Measurements from ENCODE around the gene RAVER1.

Gene RAVER1

DNA sequence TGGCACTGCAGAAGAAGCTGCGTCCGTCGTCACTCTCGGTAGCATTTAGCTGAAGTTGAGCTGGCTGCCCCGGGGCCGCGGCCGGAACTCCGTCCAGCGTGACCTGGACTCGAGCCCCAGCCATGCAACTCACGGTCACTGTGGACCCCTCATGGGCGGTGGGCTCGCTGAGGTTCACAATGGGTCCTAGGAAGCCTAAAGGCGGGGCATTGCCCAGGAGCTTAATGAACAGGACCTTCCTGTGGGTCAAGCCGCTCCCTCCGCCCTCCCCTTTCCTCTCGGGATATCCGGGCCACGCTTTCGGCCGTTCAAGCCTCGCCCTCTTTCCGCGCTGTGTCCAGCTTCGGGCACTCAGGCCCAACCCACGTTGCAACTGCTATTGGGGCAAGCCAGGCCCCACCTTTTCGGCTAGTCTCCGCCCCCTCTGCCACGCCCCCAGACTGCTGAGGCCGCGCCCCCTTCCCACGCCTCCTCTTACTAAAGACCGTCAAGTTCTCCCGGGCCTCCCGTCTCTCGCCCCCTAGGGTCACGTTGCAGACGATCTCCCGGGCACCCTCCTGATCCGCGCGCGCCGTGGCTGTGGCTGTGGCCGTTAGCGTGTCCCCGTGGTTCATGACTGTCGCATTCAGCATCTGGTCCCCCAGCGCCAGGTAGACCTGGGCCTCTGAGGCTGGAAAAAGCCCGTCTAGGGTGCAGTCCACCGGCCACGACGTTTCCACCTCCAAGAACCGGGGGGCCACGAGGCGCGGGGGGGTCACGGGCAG lies 1.4 kb upstream of the RAVER1 start:
- peak; percentile 88 for ATAC-seq
- TF ChIP-seq TCF4 (CRISPR knock-in tag; IDR thresholded peaks at IDR 0.05; ENCODE audit: borderline replicate concordance), result no peak
- TF ChIP-seq SNAI2 (CRISPR knock-in tag; IDR thresholded peaks at IDR 0.05), result no peak
- no peak for TF ChIP-seq TOX (CRISPR knock-in tag; IDR thresholded peaks at IDR 0.05; ENCODE audit: borderline replicate concordance)

DNA sequence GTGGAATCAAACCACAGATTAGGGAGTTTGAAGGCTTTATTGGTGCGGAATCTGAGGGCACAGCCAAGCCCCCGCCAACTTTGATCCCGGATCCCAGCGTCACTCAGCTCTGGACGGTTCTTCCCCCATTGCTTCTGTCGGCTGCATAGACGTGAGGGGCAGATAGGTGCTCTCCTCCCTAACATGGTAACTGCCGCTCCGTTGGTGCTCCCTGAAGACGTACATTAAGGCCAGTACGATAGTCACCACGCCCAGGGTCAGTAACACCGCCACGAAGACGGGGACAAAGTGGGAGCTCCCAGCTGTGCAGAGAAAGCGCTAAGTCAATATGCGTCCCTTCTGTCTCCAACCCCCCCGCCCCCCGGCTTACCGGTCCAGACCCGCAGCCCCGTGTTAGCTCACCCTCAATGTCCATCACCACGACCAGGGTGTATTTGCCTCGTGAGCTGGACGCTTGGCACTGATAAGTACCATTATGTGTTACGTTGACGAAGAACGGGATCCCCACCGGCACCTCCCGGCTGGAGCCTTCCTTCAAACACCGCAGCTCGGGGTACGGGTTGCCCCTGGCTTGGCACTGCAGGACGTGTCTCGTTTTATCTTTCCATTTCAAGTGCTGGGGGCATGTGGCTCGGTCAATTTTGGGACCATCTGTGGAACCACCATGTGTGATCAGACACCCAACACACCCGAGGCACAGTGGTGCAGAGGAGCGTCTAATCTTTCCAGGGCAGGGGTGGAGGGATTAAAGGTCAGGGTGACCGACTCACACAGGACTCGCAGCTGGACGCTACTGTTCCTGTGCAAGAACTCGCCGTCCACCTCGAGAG lies 644 bp upstream of the RAVER1 start:
- no peak for TF ChIP-seq ZNF8 (CRISPR knock-in tag; IDR thresholded peaks at IDR 0.05)
- TF ChIP-seq ZFP30 (CRISPR knock-in tag; IDR thresholded peaks at IDR 0.05), result no peak
- TF ChIP-seq ZC3H10 (CRISPR knock-in tag; IDR thresholded peaks at IDR 0.05), result no peak
- TF ChIP-seq ZFP3 (CRISPR knock-in tag; IDR thresholded peaks at IDR 0.05), result no peak
- TF ChIP-seq ARNTL (CRISPR knock-in tag; IDR thresholded peaks at IDR 0.05; ENCODE audit: borderline replicate concordance, low read depth), result no peak
- TF ChIP-seq, protein P1, sequence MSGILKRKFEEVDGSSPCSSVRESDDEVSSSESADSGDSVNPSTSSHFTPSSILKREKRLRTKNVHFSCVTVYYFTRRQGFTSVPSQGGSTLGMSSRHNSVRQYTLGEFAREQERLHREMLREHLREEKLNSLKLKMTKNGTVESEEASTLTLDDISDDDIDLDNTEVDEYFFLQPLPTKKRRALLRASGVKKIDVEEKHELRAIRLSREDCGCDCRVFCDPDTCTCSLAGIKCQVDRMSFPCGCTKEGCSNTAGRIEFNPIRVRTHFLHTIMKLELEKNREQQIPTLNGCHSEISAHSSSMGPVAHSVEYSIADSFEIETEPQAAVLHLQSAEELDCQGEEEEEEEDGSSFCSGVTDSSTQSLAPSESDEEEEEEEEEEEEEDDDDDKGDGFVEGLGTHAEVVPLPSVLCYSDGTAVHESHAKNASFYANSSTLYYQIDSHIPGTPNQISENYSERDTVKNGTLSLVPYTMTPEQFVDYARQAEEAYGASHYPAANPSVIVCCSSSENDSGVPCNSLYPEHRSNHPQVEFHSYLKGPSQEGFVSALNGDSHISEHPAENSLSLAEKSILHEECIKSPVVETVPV (CRISPR knock-in tag; IDR thresholded peaks at IDR 0.05), result no peak
- TF ChIP-seq OSR1 (CRISPR knock-in tag; IDR thresholded peaks at IDR 0.05), result no peak
- TF ChIP-seq ZNF70 (CRISPR knock-in tag; IDR thresholded peaks at IDR 0.05), result no peak
- TF ChIP-seq, protein P2, sequence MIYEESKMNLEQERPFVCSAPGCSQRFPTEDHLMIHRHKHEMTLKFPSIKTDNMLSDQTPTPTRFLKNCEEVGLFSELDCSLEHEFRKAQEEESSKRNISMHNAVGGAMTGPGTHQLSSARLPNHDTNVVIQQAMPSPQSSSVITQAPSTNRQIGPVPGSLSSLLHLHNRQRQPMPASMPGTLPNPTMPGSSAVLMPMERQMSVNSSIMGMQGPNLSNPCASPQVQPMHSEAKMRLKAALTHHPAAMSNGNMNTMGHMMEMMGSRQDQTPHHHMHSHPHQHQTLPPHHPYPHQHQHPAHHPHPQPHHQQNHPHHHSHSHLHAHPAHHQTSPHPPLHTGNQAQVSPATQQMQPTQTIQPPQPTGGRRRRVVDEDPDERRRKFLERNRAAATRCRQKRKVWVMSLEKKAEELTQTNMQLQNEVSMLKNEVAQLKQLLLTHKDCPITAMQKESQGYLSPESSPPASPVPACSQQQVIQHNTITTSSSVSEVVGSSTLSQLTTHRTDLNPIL (CRISPR knock-in tag; IDR thresholded peaks at IDR 0.05; ENCODE audit: low read depth), result no peak
- TF ChIP-seq, protein P3, sequence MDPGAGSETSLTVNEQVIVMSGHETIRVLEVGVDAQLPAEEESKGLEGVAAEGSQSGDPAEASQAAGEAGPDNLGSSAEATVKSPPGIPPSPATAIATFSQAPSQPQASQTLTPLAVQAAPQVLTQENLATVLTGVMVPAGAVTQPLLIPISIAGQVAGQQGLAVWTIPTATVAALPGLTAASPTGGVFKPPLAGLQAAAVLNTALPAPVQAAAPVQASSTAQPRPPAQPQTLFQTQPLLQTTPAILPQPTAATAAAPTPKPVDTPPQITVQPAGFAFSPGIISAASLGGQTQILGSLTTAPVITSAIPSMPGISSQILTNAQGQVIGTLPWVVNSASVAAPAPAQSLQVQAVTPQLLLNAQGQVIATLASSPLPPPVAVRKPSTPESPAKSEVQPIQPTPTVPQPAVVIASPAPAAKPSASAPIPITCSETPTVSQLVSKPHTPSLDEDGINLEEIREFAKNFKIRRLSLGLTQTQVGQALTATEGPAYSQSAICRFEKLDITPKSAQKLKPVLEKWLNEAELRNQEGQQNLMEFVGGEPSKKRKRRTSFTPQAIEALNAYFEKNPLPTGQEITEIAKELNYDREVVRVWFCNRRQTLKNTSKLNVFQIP (CRISPR knock-in tag; IDR thresholded peaks at IDR 0.05; ENCODE audit: borderline replicate concordance, low read depth), result no peak
- TF ChIP-seq CSDC2 (CRISPR knock-in tag; IDR thresholded peaks at IDR 0.05), result no peak
- no peak for TF ChIP-seq PPARA (CRISPR knock-in tag; IDR thresholded peaks at IDR 0.05; ENCODE audit: borderline replicate concordance)
- TF ChIP-seq TCF4 (CRISPR knock-in tag; IDR thresholded peaks at IDR 0.05; ENCODE audit: borderline replicate concordance), result no peak
- no peak for TF ChIP-seq RARB (CRISPR knock-in tag; IDR thresholded peaks at IDR 0.05)
- TF ChIP-seq GLIS3 (CRISPR knock-in tag; IDR thresholded peaks at IDR 0.05), result no peak
- TF ChIP-seq TOX (CRISPR knock-in tag; IDR thresholded peaks at IDR 0.05; ENCODE audit: borderline replicate concordance), result no peak
- TF ChIP-seq ZNF565 (CRISPR knock-in tag; conservative IDR thresholded peaks at IDR 0.05; ENCODE audit: low read depth), result no peak
- TF ChIP-seq SNAI2 (CRISPR knock-in tag; IDR thresholded peaks at IDR 0.05), result no peak
- TF ChIP-seq ISL1 (CRISPR knock-in tag; IDR thresholded peaks at IDR 0.05), result no peak
- peak; percentile 28 for ATAC-seq

DNA sequence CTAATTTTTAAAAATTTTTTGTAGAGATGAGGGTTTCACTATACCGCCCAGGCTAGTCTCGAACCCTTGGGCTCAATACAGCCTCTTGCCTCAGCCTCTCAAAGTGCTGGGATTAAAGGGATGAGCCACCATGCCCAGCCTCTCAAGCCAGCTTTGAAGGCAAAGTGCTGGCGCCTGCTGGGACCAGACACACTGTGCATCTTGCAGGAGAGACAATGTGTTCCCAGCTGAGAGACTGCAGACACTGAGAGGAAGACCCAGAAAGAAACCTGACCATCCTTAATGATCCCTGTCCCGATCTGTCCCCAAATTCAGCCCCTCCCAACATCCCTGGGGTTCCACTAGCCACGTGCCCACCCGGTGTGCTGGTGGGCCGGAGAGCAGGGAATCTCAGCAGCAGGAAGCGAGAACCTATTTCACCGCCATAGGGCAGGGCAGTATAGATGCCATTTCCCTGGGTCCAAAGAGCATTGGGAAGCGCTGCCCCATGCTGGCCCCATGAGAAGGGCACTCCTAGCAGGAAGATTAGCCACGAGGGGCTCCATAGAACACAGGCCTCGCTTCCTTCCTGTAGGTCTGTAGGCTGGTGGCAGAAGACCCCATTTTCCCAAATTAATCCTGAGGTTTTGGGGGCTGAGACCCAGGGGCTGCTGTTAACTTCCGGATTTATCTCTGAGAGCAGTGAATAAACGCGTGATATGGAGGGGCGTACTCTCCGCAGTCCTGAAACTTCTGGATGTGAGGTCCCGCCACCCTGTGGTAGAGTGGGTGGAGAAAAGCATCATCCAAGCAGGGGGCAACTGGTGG lies 968 bp downstream of the RAVER1 start:
- ATAC-seq, result no peak; the same call in 2 of the 3 replicates
- TF ChIP-seq, protein P3 (CRISPR knock-in tag; IDR thresholded peaks at IDR 0.05; ENCODE audit: borderline replicate concordance, low read depth), result no peak
- TF ChIP-seq, protein P4, sequence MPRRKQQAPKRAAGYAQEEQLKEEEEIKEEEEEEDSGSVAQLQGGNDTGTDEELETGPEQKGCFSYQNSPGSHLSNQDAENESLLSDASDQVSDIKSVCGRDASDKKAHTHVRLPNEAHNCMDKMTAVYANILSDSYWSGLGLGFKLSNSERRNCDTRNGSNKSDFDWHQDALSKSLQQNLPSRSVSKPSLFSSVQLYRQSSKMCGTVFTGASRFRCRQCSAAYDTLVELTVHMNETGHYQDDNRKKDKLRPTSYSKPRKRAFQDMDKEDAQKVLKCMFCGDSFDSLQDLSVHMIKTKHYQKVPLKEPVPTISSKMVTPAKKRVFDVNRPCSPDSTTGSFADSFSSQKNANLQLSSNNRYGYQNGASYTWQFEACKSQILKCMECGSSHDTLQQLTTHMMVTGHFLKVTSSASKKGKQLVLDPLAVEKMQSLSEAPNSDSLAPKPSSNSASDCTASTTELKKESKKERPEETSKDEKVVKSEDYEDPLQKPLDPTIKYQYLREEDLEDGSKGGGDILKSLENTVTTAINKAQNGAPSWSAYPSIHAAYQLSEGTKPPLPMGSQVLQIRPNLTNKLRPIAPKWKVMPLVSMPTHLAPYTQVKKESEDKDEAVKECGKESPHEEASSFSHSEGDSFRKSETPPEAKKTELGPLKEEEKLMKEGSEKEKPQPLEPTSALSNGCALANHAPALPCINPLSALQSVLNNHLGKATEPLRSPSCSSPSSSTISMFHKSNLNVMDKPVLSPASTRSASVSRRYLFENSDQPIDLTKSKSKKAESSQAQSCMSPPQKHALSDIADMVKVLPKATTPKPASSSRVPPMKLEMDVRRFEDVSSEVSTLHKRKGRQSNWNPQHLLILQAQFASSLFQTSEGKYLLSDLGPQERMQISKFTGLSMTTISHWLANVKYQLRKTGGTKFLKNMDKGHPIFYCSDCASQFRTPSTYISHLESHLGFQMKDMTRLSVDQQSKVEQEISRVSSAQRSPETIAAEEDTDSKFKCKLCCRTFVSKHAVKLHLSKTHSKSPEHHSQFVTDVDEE (CRISPR knock-in tag; IDR thresholded peaks at IDR 0.05), result no peak
- TF ChIP-seq, protein P1 (CRISPR knock-in tag; IDR thresholded peaks at IDR 0.05), result no peak
- TF ChIP-seq ISL1 (CRISPR knock-in tag; IDR thresholded peaks at IDR 0.05) (no peak), ZFP3 (CRISPR knock-in tag; IDR thresholded peaks at IDR 0.05) (no peak), ZNF565 (CRISPR knock-in tag; conservative IDR thresholded peaks at IDR 0.05; ENCODE audit: low read depth) (no peak), TOX (CRISPR knock-in tag; IDR thresholded peaks at IDR 0.05; ENCODE audit: borderline replicate concordance) (no peak), ZFP30 (CRISPR knock-in tag; IDR thresholded peaks at IDR 0.05) (no peak), RARB (CRISPR knock-in tag; IDR thresholded peaks at IDR 0.05) (no peak), TCF4 (CRISPR knock-in tag; IDR thresholded peaks at IDR 0.05; ENCODE audit: borderline replicate concordance) (no peak), OSR1 (CRISPR knock-in tag; IDR thresholded peaks at IDR 0.05) (no peak)
- TF ChIP-seq, protein P5, sequence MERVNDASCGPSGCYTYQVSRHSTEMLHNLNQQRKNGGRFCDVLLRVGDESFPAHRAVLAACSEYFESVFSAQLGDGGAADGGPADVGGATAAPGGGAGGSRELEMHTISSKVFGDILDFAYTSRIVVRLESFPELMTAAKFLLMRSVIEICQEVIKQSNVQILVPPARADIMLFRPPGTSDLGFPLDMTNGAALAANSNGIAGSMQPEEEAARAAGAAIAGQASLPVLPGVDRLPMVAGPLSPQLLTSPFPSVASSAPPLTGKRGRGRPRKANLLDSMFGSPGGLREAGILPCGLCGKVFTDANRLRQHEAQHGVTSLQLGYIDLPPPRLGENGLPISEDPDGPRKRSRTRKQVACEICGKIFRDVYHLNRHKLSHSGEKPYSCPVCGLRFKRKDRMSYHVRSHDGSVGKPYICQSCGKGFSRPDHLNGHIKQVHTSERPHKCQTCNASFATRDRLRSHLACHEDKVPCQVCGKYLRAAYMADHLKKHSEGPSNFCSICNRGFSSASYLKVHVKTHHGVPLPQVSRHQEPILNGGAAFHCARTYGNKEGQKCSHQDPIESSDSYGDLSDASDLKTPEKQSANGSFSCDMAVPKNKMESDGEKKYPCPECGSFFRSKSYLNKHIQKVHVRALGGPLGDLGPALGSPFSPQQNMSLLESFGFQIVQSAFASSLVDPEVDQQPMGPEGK (CRISPR knock-in tag; IDR thresholded peaks at IDR 0.05; ENCODE audit: borderline replicate concordance), result no peak
